Left ventricle myocardium inferior (tissue), 1 donor: Measurements from ENCODE around the gene SIRT7. TPM values are rescaled to one million over a fixed set of nuclear protein-coding genes. Genes with fewer than 3 reads are reported as not detected.

ENCODE experiments used
- DNase-seq: peaks from one replicate; pipeline ENCODE4 v3.0.0-alpha.2; 2020
- H3K27ac ChIP-seq: fragments of 200-600 bp; replicated peaks from 2 replicates; pipeline ENCODE4 v1.8.0; 2021
- H3K27me3 ChIP-seq: fragments of 200-600 bp; 2 replicates; pipeline ENCODE4 v1.8.0; 2021; ENCODE audit warnings: low read depth
- H3K36me3 ChIP-seq: fragments of 200-600 bp; 2 replicates; pipeline ENCODE4 v1.8.0; 2021
- H3K4me1 ChIP-seq: fragments of 200-600 bp; 2 replicates; pipeline ENCODE4 v1.8.0; 2021
- H3K4me3 ChIP-seq: fragments of 200-600 bp; 2 replicates; pipeline ENCODE4 v1.8.0; 2021; ENCODE audit warnings: mild to moderate bottlenecking, moderate library complexity
- H3K9me3 ChIP-seq: fragments of 200-600 bp; replicated peaks from 2 replicates; pipeline ENCODE4 v1.8.0; 2021
- CTCF ChIP-seq: fragments of 200-600 bp; IDR thresholded peaks from 2 replicates; pipeline ENCODE4 v1.8.0; 2021; ENCODE audit warnings: antibody characterized with exemption, mild to moderate bottlenecking, borderline replicate concordance
- intact Hi-C: fragments of 100-400 bp; cut with micrococcal nuclease; formaldehyde crosslinking; loops from one replicate; pipeline ENCODE4 v1.11.0; 2022
- total RNA-seq: library from RNA; stranded (reverse); fragmentation: NEBNext Ultra II Directional; extraction: Animal tissue kit (Norgen Biotek cat#: 25700); gene quantifications from one replicate; pipeline ENCODE4 v1.2.1, GENCODE V29; 2021
- donor health status: DM: no; HTN: yes; CAD: no; lungs with severe emphysema.

The SIRT7 gene
- total RNA-seq, 1 donor from 2014 or later, result 8.5 TPM

DNA sequence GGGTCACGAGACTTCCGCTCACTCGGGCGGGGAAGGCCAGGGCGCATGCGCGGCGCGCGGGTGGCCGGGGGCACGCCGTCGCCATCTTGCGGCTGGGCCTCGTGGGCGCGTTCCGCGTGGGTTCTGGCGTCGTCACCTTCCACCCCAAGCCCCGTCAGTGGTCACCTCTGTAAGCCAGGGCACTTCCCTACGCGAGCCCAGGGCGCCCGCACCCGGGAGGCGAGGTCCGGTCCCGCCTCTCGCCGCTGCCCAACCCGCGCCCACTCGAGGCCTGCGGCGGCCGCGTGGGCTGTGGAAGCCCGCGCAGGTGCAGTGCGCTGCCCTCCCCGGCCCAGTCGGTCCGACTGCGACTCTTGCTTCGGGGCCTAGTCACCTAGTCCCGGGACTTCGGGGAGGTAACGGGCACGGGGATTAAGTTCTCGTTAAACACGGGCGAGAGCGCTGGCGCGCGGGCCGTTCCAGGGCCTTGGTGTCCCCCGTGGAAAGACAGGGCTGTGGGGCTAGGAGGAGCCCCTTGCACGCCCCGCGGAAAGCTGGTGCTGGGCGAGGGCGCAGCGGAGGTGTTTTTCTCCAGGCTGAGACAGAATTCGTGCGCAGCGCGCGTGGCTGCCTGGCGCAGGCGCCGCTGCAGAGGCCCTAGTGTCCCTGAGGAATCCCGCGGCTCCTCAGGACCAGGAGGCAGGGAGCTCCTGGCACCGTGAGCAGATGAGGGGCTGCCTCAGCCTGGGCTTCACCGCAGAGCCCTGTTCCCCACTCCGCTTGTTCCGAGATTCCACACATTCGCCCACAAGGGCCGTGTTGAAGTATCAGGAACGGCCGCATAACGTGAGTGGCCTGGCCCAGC is 46.4 kb downstream of the SIRT7 start:
- TF ChIP-seq CTCF, result peak; percentile 45
- DNase-seq, result peak; percentile 95
- Histone ChIP-seq H3K4me3 (peak overlapping the region; percentile 85), H3K4me1 (peaks cover 61% of the 10 kb centered on the region), H3K27ac (peak overlapping the region; percentile 99), H3K36me3 (peaks cover 26% of the 10 kb centered on the region), H3K27me3 (no peaks in the 10 kb centered on the region), H3K9me3 (no peaks in the 10 kb centered on the region)
- intact Hi-C loops, result no loop called here

DNA sequence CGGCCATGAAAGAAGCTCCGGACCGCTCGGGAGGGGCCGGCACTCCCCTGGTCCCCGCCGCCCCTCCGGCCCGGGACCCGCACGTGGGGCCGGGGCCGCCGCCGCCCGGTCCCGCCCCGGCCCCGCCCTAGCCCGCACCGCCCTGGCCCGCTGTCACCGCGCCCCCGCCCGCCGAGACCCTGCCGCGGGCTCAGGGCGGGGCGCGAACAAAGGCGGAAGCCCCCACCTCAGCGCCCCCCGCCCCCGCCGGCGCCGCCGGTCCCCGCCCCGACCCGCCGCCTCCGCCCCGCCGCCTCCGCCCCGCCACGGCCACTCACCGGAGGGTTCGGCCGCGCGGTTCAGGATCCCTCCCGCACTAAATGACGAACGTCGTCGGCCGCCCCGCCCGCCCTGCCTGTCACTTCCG is 47.0 kb downstream of the SIRT7 start, which contains the start of gene ARHGDIA:
Gene ARHGDIA, minus strand, starts transcription at position 357 of the 406 bp plus-strand sequence. CDS start 1,407 bp downstream, outside the sequence.
- Histone ChIP-seq H3K4me3 (peak within 1 kb of the TSS; percentile 85), H3K27ac (peak within 1 kb of the TSS; percentile 99), H3K9me3 (no peaks in the 10 kb centered on the region), H3K27me3 (no peaks in the 10 kb centered on the region), H3K36me3 (peaks cover 26% of the 10 kb centered on the region), H3K4me1 (peaks cover 67% of the 10 kb centered on the region)
- DNase-seq, result no peak
- intact Hi-C loops, result no loop called here
- no peak for TF ChIP-seq CTCF

- Histone ChIP-seq H3K9me3 (no peaks in the 10 kb centered on the region), H3K27me3 (no peaks in the 10 kb centered on the region), H3K4me1 (peaks cover 74% of the 10 kb centered on the region), H3K27ac (peak overlapping the region; percentile 99), H3K4me3 (peak overlapping the region; percentile 85), H3K36me3 (peaks cover 30% of the 10 kb centered on the region)
- intact Hi-C loops, result no loop called here
- no peak for DNase-seq
- no peak for TF ChIP-seq CTCF
Measured at GRCh38 chr17:81870131-81870980, 47.6 kb downstream of the SIRT7 start.

DNA sequence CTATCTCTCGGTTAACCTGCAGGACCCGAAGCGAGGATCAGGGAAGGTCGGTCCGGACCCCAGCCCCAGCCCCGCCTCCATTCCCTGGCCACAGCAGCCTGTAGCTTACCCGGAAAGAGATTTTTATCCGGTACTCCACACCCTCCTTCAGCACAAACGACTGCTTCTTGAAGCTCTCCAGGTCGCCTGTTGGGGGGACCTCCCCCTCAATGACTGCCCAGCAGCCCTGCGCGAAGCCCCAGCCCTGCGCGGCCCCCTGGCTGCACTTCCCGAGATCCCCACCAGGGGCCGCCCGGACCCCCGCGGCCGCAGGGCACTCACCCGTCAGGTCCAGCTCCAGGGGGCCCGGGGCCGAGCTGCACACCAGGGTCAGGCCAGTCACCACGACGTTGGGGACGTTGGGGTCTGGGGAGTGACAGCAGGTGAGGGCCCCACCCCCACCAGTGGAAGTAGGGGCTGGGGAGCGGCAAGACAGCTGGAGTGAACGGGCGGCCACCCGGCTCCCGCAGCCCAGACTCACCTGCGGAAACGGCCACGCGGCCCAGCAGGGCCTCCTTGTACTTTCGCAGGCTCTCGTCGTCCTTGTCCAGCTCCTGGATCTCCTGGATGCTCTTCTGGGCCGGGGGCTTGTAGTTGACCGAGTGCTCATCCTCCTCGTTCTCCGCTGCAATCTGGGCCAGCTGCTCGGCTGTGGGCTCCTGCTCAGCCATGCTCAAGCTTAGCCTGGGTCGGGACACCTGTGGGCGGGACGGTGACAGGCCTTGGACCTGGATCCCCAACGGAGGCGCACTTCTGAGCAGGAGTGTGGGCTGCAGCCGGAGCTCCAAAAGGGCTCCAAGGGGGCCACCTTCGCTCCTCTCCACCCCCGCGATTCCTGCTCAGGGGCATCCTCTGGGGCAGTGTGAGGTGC is 48.5 kb downstream of the SIRT7 start:
- H3K27me3 ChIP-seq, result no peaks in the 10 kb centered on the region
- peak; percentile 90 for TF ChIP-seq CTCF
- peaks cover 31% of the 10 kb centered on the region for H3K36me3 ChIP-seq
- H3K9me3 ChIP-seq, result no peaks in the 10 kb centered on the region
- intact Hi-C loops, result no loop called here
- H3K4me3 ChIP-seq, result peak overlapping the region; percentile 85
- no peak for DNase-seq
- peaks cover 75% of the 10 kb centered on the region for H3K4me1 ChIP-seq
- H3K27ac ChIP-seq, result peak overlapping the region; percentile 99

- Histone ChIP-seq H3K9me3 (no peaks in the 10 kb centered on the region), H3K36me3 (peaks cover 31% of the 10 kb centered on the region), H3K4me1 (peaks cover 77% of the 10 kb centered on the region), H3K27me3 (no peaks in the 10 kb centered on the region), H3K4me3 (peak overlapping the region; percentile 85), H3K27ac (peak overlapping the region; percentile 99)
- intact Hi-C loops, result no loop called here
- DNase-seq, result no peak
- no peak for TF ChIP-seq CTCF
Measured at GRCh38 chr17:81868674-81869220, 49.2 kb downstream of the SIRT7 start.
